ENCODE data around the gene LYPD1. TPM values are rescaled to one million over a fixed set of nuclear protein-coding genes. Genes with fewer than 3 reads are reported as not detected.

Gene LYPD1
- total and polyA plus RNA-seq, 2 of the 4 experiments (the other 2 are of a cell fraction) = 66.1 to 87.6 TPM

GRCh38 chr2:132680544-132680943 lies 10.5 kb upstream of the LYPD1 start:
- TF ChIP-seq USF2 (IDR thresholded peaks at IDR 0.05; ENCODE audit: low read depth, low read length) (no peak), RCOR1 (IDR thresholded peaks at IDR 0.05; ENCODE audit: insufficient replicate concordance, low read length) (no peak), CTCF (conservative IDR thresholded peaks at IDR 0.05; ENCODE audit: low read depth, low read length) (no peak), RAD21 (IDR thresholded peaks at IDR 0.05; ENCODE audit: low read length) (no peak), CEBPB (IDR thresholded peaks at IDR 0.05; ENCODE audit: low read depth, low read length) (no peak), BHLHE40 (IDR thresholded peaks at IDR 0.05; ENCODE audit: low read depth, low read length) (no peak), RFX5 (IDR thresholded peaks at IDR 0.05; ENCODE audit: low read depth, low read length) (no peak), POLR2A (IDR thresholded peaks at IDR 0.05; ENCODE audit: low read depth, low read length) (no peak), MAFK (IDR thresholded peaks at IDR 0.05; ENCODE audit: low read depth, low read length) (no peak), MAZ (IDR thresholded peaks at IDR 0.05; ENCODE audit: borderline replicate concordance, low read depth, low read length) (no peak), NFE2L2 (IDR thresholded peaks at IDR 0.05; ENCODE audit: low read depth, low read length) (no peak), CHD1 (IDR thresholded peaks at IDR 0.05; ENCODE audit: low read depth, low read length) (no peak)
- Histone ChIP-seq H3K9me1 (ENCODE audit: insufficient read depth, low read length) (no peaks in the 10 kb centered on the region), H4K91ac (ENCODE audit: insufficient read depth, low read depth, low read length) (no peak overlapping the region), H3K56ac (ENCODE audit: extremely low read depth, insufficient read depth, low read length) (no peak overlapping the region), H4K8ac (ENCODE audit: low read depth in 2 of 2, low read length in 2 of 2) (0 out of 4 replicates have a peak overlapping the region, but pooled peaks of 1 of the 2 experiments have one; percentile 7), H4K20me1 (ENCODE audit: insufficient read depth, low read length) (no peaks in the 10 kb centered on the region), H3K14ac (replicated peaks; ENCODE audit: low read depth, low read length) (no peak overlapping the region), H3K18ac (ENCODE audit: low read depth, low read length) (no peak overlapping the region), H2BK5ac (ENCODE audit: low read depth, low read length, poor library complexity, severe bottlenecking) (no peak overlapping the region), H3K4ac (ENCODE audit: low read depth, low read length) (no peak overlapping the region), H2BK15ac (ENCODE audit: low read depth, low read length) (no peak overlapping the region), H3K27ac (ENCODE audit: insufficient read depth, low read length) (no peak overlapping the region), H2BK120ac (ENCODE audit: low read depth, low read length) (0 out of 2 replicates have a peak overlapping the region, but pooled peaks have one; percentile 7), H4K5ac (ENCODE audit: low read depth, low read length) (no peak overlapping the region), H3K4me2 (ENCODE audit: low read depth, low read length) (no peak overlapping the region), H2AK5ac (ENCODE audit: low read depth, low read length) (no peak overlapping the region), H3K23ac (ENCODE audit: low read depth, low read length) (no peak overlapping the region), H3K9me3 (ENCODE audit: control insufficient read depth, insufficient read depth, low read length) (no peaks in the 10 kb centered on the region), H3K4me3 (ENCODE audit: insufficient read depth, low read depth, low read length) (no peak overlapping the region), H2AK9ac (replicated peaks; ENCODE audit: low read depth, low read length, poor library complexity) (no peak overlapping the region), H3K27me3 (ENCODE audit: control insufficient read depth, insufficient read depth, low read length) (no peaks in the 10 kb centered on the region), H3K9ac (ENCODE audit: low read depth, low read length) (no peak overlapping the region), H2AFZ (replicated peaks; ENCODE audit: low read length, poor library complexity) (no peak overlapping the region), H2BK20ac (ENCODE audit: low read depth, low read length) (no peak overlapping the region), H3K36me3 (ENCODE audit: control insufficient read depth, insufficient read depth, low read length) (no peaks in the 10 kb centered on the region), H3K4me1 (ENCODE audit: control insufficient read depth, insufficient read depth, low read length) (peaks cover 5% of the 10 kb centered on the region; the same call in 1 of the 2 replicates), H3K79me1 (ENCODE audit: low read depth in 1 of 2, low read length in 2 of 2) (peaks cover 0 to 8% of the 10 kb centered on the region in 2 experiments; a peak in 2 of 4 replicates)
- POLR2A ChIA-PET (ENCODE audit: unreplicated experiment) = no interaction called here
- DNase-seq (no peak), ATAC-seq (ENCODE audit: low read depth) (no peak)
- BruUV-seq (replicated peaks) = no TSS peak
- dilution Hi-C loops (cut with HindIII; ENCODE audit: low sequenced_read_pairs, unreplicated experiment) (no loop called here), intact Hi-C loops (cut with micrococcal nuclease) (no loop called here), in situ Hi-C loops (cut with MboI; ENCODE audit: low sequenced_read_pairs) (no loop called here)
- CTCF ChIA-PET = interaction anchor here (0.6 kb wide), 1 partner anchor 15 kb away, joined by 5 read pairs; no protein-coding TSS in a partner anchor
- WGBS, 2 experiments (ENCODE audit: extremely low coverage in 2 of 2, insufficient read length in 1 of 2) = no CpG with 5 or more reads among the region's 3 CpGs

All from IMR-90 (cell line).